ENCODE data around the gene RAMP1. TPM values are rescaled to one million over a fixed set of nuclear protein-coding genes. Genes with fewer than 3 reads are reported as not detected.
"Not testable (repeated sequence)": the region's sequence is repeated elsewhere in the genome, so short reads cannot be mapped to it uniquely, and the experiment has no call there.

The RAMP1 gene
- total RNA-seq, 1 donor from 2014 or later, result 2.7 TPM

DNA sequence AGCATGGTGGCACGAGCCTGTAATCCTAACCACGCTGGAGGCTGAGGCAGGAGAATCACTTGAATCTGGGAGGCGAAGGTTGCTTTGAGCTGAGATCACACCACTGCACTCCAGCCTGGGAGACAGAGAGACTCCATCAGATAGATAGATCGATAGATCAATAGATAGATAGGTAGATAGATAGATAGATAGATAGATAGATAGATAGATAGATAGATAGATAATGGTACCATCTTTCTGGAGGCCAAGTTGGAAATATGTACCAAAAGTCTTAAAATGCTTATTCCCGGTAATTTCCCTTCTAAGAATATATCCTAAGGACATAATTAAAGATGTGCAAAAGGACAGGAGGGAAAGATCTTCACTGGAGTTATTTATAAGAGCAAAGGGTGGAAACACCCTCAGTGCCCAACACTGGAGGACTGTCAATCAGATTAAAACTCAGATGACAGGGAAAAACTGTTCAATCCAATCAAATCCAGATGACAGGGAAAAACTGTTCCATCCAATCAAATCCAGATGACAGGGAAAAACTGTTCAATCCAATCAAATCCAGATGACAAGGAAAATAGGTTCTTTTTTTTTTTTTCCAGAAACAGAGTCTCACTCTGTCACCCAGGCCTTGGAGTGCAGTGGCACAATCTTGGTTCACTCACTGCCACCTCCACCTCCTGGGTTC is 58.4 kb downstream of the RAMP1 start:
- DNase-seq, result no peak

DNA sequence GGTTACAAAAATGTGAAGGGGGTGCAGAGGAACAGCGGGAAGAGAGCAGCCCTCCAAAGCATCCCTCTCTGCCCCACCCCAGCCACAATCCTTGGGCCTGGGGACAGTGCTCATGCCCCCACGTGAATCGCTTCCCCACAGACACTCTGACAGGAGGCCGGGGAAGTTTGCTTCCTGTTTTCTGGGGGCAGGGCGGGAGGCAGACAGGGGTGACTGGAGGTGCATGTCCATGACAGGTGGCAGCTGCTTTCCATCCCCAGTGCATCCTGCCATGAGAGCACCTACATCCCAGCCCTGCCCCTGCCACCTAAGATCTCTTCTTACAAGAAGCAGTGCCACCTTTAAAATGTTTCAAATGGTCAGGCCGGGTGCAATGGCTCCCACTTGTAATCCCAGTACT is 60.2 kb downstream of the RAMP1 start:
- no peak for DNase-seq

DNA sequence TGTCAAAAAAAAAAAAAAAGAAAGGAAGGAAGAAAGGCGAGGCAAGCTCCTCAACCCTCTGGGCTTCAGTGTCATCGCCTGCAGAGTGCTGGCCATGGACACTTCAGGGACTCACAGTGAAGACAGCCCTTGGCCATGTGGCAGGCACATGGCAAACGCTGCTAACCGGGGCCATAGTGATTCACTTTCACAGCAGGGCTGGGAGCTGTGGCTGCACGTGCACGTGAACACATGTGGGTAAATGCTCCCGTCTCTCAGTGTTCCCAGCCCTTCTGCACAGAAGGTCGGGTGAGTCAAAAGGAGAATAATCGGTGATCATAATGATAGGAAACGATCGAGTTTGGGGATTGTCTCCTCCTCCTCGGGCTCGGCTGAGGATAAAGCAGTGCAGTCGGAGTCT is 61.2 kb downstream of the RAMP1 start:
- DNase-seq, result no peak

- no peak for DNase-seq
Measured at GRCh38 chr2:237921967-237922492, 62.6 kb downstream of the RAMP1 start.

- no peak for DNase-seq
Measured at GRCh38 chr2:237922641-237923361, 63.4 kb downstream of the RAMP1 start.

- DNase-seq, result no peak
Measured at GRCh38 chr2:237923481-237924163, 64.2 kb downstream of the RAMP1 start.

DNA sequence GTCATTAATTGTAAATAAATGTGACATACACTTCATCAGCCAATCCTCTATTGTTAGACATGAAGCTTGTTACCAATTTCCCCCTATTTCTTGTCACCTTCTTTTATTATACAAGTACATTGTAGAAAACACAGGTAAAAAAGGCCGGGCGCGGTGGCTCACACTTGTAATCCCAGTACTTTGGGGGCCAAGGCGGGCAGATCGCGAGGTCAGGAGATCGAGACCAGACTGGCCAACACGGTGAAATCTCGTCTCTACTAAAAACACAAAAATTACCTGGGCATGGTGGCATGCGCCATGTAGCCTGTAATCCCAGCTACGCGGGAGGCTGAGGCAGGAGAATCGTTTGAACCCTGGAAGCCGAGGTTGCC is 64.7 kb downstream of the RAMP1 start:
- no peak for DNase-seq

GRCh38 chr2:237927135-237927534 is 67.7 kb downstream of the RAMP1 start:
- no peak for DNase-seq

DNA sequence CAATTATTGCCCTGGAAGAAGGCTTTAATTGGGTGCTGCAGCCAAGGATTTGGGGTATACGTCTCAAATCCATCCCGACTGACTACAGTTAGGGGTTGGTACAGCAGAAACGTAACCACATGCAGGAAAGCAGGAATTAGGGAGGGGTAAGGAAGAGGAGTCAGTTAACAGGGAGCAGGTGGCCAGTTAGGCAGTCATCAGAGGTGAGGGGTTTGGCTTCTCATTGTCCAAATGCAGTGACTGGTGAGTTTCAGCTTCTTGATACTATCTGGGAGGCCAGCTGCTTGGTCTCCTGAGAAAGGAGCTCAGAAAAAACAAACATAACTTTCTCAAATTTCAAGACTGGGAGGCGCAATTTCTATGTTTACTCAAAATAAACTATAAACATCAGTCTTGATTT is 68.6 kb downstream of the RAMP1 start:
- DNase-seq, result no peak

- DNase-seq, result no peak
Measured at GRCh38 chr2:237929979-237930378, 70.6 kb downstream of the RAMP1 start.

DNA sequence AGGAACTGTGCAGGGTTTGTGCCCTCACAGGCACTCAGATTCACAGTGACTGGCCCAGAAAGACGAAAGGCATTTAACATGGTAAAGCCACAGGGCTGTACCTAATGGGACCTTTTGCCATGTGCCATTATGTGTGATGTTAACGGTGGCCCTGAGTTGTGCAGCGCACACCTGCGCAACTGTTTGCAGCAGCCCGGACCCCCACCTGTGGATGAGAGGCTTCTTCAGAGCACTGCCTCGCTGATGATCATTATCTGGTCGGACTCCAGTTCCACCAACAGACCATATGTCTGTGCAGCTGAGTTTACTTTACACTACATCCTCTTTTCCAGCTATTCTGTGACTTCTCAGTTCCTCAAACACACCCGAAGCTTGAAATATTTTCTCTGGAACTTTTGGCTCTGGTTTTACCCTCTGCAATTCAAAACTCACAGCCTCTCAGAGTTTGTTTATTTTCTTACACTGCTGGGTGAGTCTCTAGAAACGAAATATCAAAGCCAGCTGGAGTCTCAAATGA is 71.8 kb downstream of the RAMP1 start:
- DNase-seq, result no peak

DNA sequence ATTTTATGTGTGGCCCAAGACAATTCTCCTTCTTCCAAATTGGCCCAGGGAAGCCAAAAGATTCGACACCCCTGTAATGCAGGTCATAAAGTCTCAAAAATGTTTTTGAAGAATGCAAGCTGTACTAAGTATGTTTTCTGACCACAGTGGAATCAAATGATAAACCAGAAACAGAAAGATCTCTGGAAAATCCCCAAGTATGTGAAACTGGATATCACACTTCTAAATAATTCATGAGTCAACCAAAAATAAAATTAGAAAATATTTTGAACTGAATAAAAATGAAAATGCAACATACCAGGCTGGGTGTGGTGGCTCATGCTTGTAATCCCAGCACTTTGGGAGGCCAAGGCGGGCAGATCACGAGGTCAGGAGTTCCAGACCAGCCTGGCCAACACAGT is 73.3 kb downstream of the RAMP1 start:
- DNase-seq, result no peak

GRCh38 chr2:237934186-237934585 is 74.8 kb downstream of the RAMP1 start:
- no peak for DNase-seq

DNA sequence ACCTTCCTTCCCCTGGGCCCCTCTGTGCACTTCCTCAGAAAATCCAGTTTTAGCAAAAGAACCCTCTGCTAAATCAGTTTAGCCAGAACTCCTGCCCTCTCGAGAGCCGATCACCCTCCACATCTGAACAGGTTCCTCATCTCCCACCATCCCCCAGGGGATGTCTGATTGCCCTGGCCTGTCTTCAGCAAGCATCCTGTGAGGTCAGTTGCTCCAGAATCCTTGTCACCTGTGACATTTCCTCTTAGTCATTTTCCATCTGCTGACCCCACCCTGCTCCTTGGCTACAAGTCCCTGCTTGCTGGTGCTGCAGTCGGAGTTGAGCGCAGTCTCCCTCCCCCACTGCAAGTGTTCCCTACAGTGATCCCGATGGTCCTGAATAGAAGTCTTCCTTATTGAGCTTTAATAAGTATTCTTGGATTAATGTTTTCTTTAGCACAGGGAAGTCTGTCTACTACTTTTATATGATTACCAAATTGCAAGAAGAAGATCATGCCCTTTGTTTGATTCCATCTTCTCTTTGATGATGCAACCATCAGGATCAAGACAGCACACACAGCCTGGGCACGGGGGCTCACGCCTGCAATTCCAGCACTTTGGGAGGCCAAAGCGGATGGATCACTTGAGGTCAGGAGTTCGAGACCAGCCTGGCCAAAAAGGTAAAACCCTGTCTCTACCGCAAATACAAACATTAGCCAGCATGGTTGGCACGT is 76.5 kb downstream of the RAMP1 start:
- DNase-seq, result no peak

DNA sequence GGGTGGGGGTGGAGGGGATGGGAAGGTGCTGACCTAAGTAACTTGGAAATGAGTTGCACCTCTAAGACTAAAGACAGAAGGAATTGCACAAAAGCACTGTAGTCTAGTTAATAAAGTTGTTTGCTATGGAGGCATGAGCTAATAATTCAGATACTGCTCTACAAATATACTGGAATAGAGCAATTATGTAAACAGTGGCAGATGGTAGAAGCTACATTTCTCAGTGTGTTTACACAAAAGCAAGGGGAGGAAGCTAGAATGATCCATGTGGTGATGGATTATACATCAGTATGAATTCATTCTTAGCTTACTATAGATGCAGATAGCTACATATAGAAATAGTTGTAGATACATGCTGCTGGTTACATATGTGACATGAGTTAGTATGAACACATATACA is 79.8 kb downstream of the RAMP1 start:
- no peak for DNase-seq

- no peak for DNase-seq
Measured at GRCh38 chr2:237940828-237941227, 81.4 kb downstream of the RAMP1 start.

- no peak for DNase-seq
Measured at GRCh38 chr2:237941239-237941638, 81.8 kb downstream of the RAMP1 start.

DNA sequence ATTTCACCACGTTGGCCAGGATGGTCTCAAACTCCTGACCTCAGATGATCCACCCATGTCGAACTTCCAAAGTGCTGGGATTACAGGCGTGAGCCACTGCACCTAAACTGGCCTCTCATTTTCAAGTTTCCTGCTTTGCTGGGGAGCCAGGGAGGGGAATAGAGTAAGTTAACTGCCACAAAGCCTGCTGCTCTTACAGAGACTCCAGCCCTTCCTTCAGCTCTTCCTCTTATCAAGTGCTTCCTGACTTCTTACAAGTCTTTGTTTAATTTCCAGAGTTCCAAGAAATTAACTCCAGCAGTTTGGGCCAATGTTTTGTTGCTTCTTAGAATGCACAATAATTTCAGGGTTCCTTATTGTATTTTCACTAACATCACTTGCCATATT is 83.1 kb downstream of the RAMP1 start:
- DNase-seq, result no peak

DNA sequence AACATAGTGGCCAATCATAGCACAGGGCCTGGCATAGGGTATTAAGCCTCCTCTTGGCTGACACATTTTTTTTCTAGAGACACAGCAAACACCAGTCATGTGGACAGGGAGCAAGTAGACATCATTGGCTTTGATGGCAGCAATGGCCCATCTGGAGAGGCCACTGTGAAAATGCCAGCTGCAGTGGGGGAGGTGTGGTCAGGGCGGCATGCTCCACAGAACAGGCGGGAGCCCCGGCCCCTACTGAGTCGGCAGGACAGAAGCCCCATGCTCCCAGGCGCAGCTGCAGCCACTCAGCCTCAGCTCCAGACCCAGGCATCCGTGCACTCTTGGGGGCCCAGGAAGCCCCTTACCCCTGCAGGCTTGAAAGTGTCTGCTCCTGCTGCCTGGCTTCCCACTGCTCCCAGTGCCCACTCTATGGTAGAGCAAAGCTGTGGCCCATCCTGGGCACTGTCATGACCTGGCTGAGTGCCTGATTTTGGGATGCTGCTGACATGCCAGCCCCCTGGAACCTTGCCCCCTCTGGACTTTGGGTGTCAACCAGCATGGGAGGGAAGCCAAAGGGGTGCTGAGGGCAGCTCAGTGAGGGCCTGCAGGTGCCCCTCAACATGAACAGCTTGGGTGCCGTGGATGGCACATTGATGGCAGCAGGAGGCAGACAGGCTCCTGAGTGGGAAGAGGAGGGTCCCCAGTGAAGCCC is 84.1 kb downstream of the RAMP1 start:
- DNase-seq, result no peak

- DNase-seq, result no peak
Measured at GRCh38 chr2:237944302-237944701, 84.9 kb downstream of the RAMP1 start.

DNA sequence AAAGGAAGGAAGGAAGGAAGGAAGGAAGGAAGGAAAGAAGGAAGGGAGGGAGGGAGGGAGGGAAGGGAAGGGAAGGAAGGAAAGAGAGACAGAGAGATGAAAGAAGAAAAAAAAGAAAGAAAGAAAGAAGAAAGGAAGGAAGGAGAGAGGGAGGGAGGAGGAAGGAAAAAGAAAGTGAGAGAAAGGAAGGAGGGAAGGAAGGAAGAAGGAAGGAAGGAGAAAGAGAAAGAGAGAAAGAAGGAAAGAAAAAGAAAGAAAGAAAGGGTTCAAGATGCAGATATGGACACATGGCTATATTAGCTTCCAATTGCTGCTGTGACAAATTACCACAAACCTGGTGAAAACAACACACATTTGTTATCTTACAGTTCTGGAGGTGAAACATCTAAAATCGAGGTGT is 87.0 kb downstream of the RAMP1 start:
- no peak for DNase-seq

GRCh38 chr2:237951354-237951753 is 91.9 kb downstream of the RAMP1 start:
- not testable (repeated sequence) for DNase-seq

Data from occipital lobe (tissue), 2 donors.